GM19372 (cell line): Measurements from ENCODE around the gene SSH2.

Experiments
- ATAC-seq: cut with Tn5 transposase; IDR thresholded peaks from one replicate; pipeline ENCODE4 v1.9.1; 2021; ENCODE audit warnings: mild to moderate bottlenecking, low read depth, moderate library complexity; ENCODE audit not compliant: unreplicated experiment

Gene SSH2

GRCh38 chr17:29844339-29845048, 85.5 kb downstream of the SSH2 start:
- ATAC-seq, result no peak

GRCh38 chr17:29840884-29841283, 89.1 kb downstream of the SSH2 start:
- no peak for ATAC-seq

GRCh38 chr17:29839656-29840055, 90.4 kb downstream of the SSH2 start:
- ATAC-seq, result no peak

- no peak for ATAC-seq
Observed at GRCh38 chr17:29838961-29839360, 91.1 kb downstream of the SSH2 start.

GRCh38 chr17:29837531-29837930, 92.5 kb downstream of the SSH2 start:
- ATAC-seq, result no peak

GRCh38 chr17:29836643-29837042, 93.4 kb downstream of the SSH2 start:
- no peak for ATAC-seq

- ATAC-seq, result no peak
Observed at GRCh38 chr17:29835435-29836351, 94.3 kb downstream of the SSH2 start.

GRCh38 chr17:29833801-29834200, 96.2 kb downstream of the SSH2 start:
- no peak for ATAC-seq

- no peak for ATAC-seq
Observed at GRCh38 chr17:29828676-29829284, 101.2 kb downstream of the SSH2 start.

GRCh38 chr17:29827179-29827578, 102.8 kb downstream of the SSH2 start:
- no peak for ATAC-seq

GRCh38 chr17:29826114-29826692, 103.8 kb downstream of the SSH2 start:
- ATAC-seq, result no peak

GRCh38 chr17:29825604-29826003, 104.4 kb downstream of the SSH2 start:
- no peak for ATAC-seq

- ATAC-seq, result no peak
Observed at GRCh38 chr17:29821897-29822296, 108.1 kb downstream of the SSH2 start.

GRCh38 chr17:29820425-29820824, 109.6 kb downstream of the SSH2 start:
- ATAC-seq, result no peak

- ATAC-seq, result no peak
Observed at GRCh38 chr17:29807520-29808361, 122.3 kb downstream of the SSH2 start.

GRCh38 chr17:29802246-29802645, 127.8 kb downstream of the SSH2 start:
- ATAC-seq, result no peak

- no peak for ATAC-seq
Observed at GRCh38 chr17:29800457-29800856, 129.6 kb downstream of the SSH2 start.

GRCh38 chr17:29796652-29797051, 133.4 kb downstream of the SSH2 start:
- ATAC-seq, result no peak

- no peak for ATAC-seq
Observed at GRCh38 chr17:29793501-29793900, 136.5 kb downstream of the SSH2 start.
